ENCODE data around the gene ZNF492. TPM values are rescaled to one million over a fixed set of nuclear protein-coding genes. Genes with fewer than 3 reads are reported as not detected.

The ZNF492 gene
- total and polyA plus RNA-seq, 2 donors (not counting 3 experiments of a cell fraction or from before 2014, with no cell fraction given) = not detected

DNA sequence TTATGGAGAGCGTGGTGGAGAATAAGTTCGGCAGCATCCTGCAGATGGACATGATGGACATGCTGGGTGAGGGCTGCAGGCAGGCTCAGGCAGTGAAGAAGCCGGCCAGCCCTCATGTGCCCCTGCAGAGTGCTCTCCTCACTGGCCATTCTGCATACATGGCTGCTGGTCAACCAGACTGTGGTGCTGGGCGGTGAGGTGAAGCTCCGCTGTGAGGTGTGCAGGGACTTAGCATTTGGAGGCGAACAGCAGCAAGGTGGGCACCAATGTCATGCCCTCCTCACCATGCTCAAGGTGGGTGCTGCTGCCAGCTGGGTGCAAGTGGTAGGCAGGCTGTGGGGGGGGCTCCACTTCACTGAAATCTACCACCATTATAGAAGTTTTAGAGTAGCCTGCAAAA lies 5.7 kb upstream of the ZNF492 start:
- Histone ChIP-seq H3K4me3 (replicated peaks in 1 of 3; ENCODE audit: insufficient read depth in 1 of 3, low read depth in 1 of 3, low read length in 3 of 3) (no peak overlapping the region), H3K9ac (replicated peaks; ENCODE audit: extremely low read depth, insufficient read depth, low read length) (no peak overlapping the region), H3K79me2 (ENCODE audit: control insufficient read depth, insufficient read depth, low read length) (no peaks in the 10 kb centered on the region), H3K36me3 (ENCODE audit: control insufficient read depth in 2 of 2, extremely low read depth in 1 of 2, insufficient read depth in 2 of 2, low read length in 2 of 2) (no peaks in the 10 kb centered on the region), H3K4me2 (ENCODE audit: insufficient read depth, low read length) (no peak overlapping the region), H3K9me1 (replicated peaks; ENCODE audit: control insufficient read depth, extremely low read depth, insufficient read depth, low read length) (no peaks in the 10 kb centered on the region), H4K20me1 (replicated peaks; ENCODE audit: control insufficient read depth, extremely low read depth, insufficient read depth, low read length) (no peaks in the 10 kb centered on the region), H2AFZ (ENCODE audit: low read depth, low read length) (no peak overlapping the region), H3K27me3 (ENCODE audit: control insufficient read depth in 2 of 2, insufficient read depth in 2 of 2, low read length in 2 of 2) (no peaks in the 10 kb centered on the region), H3K4me1 (ENCODE audit: control insufficient read depth, extremely low read depth, insufficient read depth, low read length) (no peaks in the 10 kb centered on the region), H3K27ac (ENCODE audit: insufficient read depth, low read depth, low read length) (no peak overlapping the region), H3K9me3 (replicated peaks; ENCODE audit: control insufficient read depth, insufficient read depth, low read length) (peaks cover 13% of the 10 kb centered on the region)
- FAIRE-seq = no peak
- BruUV-seq (replicated peaks) = no TSS peak
- ChIA-PET CTCF (no interaction called here), POLR2A (no interaction called here)
- dilution Hi-C loops (cut with MboI; ENCODE audit: extremely low pct_ligation_motif_present, low sequenced_read_pairs) = no loop called here
- no peak for DNase-seq (ENCODE audit: low read depth, low spot score)
- TF ChIP-seq POLR2A (IDR thresholded peaks at IDR 0.05; ENCODE audit: low read depth, low read length) (no peak), EZH2 (IDR thresholded peaks at IDR 0.05; ENCODE audit: borderline replicate concordance, low read depth, low read length, severe bottlenecking) (no peak), MYC (IDR thresholded peaks at IDR 0.05; ENCODE audit: low read depth, low read length) (no peak), MAX (IDR thresholded peaks at IDR 0.05; ENCODE audit: insufficient read depth, insufficient read length) (no peak), FOS (IDR thresholded peaks at IDR 0.05; ENCODE audit: borderline replicate concordance, insufficient read depth, low read length) (no peak), GATA2 (IDR thresholded peaks at IDR 0.05; ENCODE audit: insufficient read depth, insufficient read length, low read depth, low read length) (no peak), POLR2AphosphoS5 (IDR thresholded peaks at IDR 0.05; ENCODE audit: insufficient read depth, low read depth, low read length) (no peak), JUN (IDR thresholded peaks at IDR 0.05; ENCODE audit: borderline replicate concordance, insufficient read depth, insufficient read length, low read depth) (no peak)
- TF ChIP-seq, protein P1, sequence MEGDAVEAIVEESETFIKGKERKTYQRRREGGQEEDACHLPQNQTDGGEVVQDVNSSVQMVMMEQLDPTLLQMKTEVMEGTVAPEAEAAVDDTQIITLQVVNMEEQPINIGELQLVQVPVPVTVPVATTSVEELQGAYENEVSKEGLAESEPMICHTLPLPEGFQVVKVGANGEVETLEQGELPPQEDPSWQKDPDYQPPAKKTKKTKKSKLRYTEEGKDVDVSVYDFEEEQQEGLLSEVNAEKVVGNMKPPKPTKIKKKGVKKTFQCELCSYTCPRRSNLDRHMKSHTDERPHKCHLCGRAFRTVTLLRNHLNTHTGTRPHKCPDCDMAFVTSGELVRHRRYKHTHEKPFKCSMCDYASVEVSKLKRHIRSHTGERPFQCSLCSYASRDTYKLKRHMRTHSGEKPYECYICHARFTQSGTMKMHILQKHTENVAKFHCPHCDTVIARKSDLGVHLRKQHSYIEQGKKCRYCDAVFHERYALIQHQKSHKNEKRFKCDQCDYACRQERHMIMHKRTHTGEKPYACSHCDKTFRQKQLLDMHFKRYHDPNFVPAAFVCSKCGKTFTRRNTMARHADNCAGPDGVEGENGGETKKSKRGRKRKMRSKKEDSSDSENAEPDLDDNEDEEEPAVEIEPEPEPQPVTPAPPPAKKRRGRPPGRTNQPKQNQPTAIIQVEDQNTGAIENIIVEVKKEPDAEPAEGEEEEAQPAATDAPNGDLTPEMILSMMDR (IDR thresholded peaks at IDR 0.05; ENCODE audit: extremely low read depth in 1 of 2, insufficient read depth in 1 of 2, low read depth in 1 of 2, low read length in 2 of 2) = no peak
- intact Hi-C loops (cut with micrococcal nuclease) = no loop called here
